ENCODE data around the gene TRNAU1AP.
"Not testable (repeated sequence)": the region's sequence is repeated elsewhere in the genome, so short reads cannot be mapped to it uniquely, and the experiment has no call there.

Gene TRNAU1AP

DNA sequence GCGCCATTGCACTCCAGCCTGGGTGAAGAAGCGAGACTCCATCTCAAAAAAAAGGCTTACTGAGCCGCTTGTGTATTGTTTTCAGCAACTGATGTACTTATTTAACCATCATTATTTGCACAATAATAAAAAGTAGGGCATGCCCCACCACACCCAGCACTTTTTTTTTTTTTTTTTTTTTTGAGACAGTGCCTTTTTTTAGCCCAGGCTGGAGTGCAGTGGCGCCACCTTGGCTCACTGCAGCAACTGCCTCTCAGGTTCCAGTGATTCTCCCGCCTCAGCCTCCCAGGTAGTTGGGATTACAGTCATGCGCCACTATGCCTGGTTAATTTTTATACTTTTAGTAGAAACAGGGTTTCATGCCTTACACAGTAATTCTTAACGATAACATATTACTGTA is 12.2 kb upstream of the TRNAU1AP start:
- H3K4me1 Mint-ChIP-seq: no peaks in the 10 kb centered on the region
- DNase-seq: no peak
- no peak overlapping the region for H3K27ac Mint-ChIP-seq
- H3K4me3 Mint-ChIP-seq: no peak overlapping the region
- ATAC-seq: no peak
- no peaks in the 10 kb centered on the region for H3K9me3 Mint-ChIP-seq
- H3K27me3 Mint-ChIP-seq: no peaks in the 10 kb centered on the region
- peaks cover 12% of the 10 kb centered on the region for H3K36me3 Mint-ChIP-seq (ENCODE audit: low read depth)

DNA sequence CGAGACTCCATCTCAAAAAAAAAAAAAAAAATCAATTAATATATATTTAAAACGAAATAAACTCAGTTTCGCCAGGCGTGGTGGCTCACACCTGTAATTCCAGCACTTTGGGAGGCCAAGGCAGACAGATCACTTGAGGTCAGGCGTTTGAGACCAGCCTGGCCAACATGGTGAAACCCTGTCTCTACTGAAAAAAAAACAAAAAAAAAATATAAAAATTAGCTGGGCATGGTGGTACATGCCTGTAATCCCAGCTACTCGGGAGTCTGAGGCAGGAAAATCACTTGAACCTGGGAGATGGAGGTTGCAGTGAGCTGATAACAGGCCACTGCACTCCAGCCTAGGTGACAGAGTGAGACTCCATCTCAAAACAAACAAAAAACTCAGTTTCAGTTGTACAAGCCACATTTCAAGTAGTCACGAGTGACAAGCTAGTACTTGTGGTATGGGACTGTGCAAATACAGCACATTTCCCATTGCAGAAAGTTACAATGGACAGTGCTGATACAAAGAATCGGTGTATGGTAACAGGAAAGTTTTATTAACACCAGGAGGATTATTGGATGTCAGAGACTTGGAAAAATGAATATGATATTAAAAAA is 11.4 kb upstream of the TRNAU1AP start:
- not testable (repeated sequence) for H3K27me3 Mint-ChIP-seq; H3K36me3 Mint-ChIP-seq (ENCODE audit: low read depth); H3K27ac Mint-ChIP-seq; DNase-seq; H3K4me3 Mint-ChIP-seq; H3K4me1 Mint-ChIP-seq; ATAC-seq; H3K9me3 Mint-ChIP-seq

DNA sequence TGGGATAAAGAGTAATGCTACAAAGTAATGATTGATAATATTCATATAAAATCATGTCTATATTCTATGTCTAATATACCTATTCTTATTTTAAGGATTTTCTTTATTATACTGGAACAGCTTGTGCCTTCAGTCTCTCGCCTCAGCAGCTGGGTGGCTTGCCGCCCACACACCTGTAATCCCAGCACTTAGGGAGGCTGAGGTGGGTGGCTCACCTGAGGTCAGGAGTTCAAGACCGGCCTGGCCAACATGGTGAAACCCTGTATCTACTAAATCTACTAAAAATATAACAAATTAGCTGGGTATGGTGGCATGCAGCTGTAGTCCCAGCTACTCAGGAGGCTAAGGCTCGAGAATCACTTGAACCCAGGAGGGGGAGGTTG is 7.6 kb upstream of the TRNAU1AP start:
- Mint-ChIP-seq H3K27ac (no peak overlapping the region), H3K4me1 (no peaks in the 10 kb centered on the region), H3K9me3 (no peaks in the 10 kb centered on the region), H3K4me3 (no peak overlapping the region), H3K36me3 (ENCODE audit: low read depth) (no peaks in the 10 kb centered on the region), H3K27me3 (no peaks in the 10 kb centered on the region)
- no peak for ATAC-seq
- DNase-seq: no peak

DNA sequence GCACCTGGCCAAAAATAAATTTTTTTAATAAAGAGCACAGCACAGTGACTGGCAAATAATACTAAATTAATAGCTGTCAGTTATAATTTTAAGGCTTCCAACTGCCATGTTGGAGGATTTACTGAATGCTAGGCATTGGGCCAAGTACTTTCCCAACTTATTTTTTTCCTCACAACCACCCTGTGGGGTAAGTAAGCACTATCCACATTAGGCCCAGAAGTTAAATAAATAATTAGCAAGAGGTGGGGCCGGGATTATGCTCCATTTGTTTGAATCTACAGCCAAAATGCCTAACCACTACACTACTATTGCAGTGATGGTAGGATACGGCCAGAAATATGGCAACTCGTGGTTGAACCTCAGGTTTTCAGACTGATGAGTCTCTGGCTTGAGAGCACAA is 4.6 kb upstream of the TRNAU1AP start:
- no peak for ATAC-seq
- Mint-ChIP-seq H3K36me3 (ENCODE audit: low read depth) (peaks cover 2% of the 10 kb centered on the region), H3K4me3 (no peak overlapping the region), H3K9me3 (no peaks in the 10 kb centered on the region), H3K27me3 (no peaks in the 10 kb centered on the region), H3K27ac (no peak overlapping the region), H3K4me1 (peaks cover 15% of the 10 kb centered on the region)
- no peak for DNase-seq

DNA sequence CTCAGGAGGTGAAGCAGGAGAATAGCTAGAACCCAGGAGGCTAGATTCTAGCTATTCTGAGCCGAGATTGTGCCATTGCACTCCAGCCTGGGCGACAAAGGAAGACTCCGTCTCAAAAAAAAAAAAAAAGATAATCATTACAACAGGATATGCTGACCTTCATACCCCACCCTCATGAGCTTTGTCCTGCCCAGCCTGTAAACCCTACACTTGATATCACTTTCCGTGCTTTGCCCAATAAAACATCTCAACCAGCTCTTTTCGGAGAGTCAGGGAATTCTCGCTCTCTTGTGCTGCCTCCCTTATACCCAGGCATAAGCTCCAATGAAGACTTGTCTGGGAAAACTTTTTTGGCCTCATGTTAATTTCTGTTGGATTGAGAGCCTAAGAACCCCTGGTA is 1.5 kb upstream of the TRNAU1AP start:
- DNase-seq (no peak), ATAC-seq (no peak)
- Mint-ChIP-seq H3K36me3 (ENCODE audit: low read depth) (peaks cover 15% of the 10 kb centered on the region), H3K9me3 (no peaks in the 10 kb centered on the region), H3K27me3 (no peaks in the 10 kb centered on the region), H3K4me1 (peaks cover 31% of the 10 kb centered on the region), H3K4me3 (no peak overlapping the region), H3K27ac (no peak overlapping the region)

DNA sequence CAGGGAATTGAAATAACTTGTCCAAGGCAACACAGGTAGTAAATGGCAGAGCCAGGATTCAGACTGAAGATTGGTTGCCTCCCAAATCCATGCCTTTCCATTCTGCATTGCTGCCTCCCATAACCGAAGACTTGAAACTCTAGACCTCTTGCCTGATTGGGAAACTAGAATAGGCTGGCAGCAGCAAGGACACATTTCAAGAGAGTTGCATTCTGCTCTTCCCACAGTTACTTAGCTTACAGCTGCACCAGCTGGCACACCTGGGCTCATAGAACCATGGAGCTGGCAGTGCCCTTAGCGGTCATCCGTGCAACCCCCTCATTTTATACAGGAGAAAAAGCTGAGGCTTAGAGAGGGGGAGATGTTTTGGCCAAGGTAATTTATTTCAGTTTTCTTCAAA is 8.0 kb downstream of the TRNAU1AP start:
- Mint-ChIP-seq H3K4me3 (no peak overlapping the region), H3K27ac (no peak overlapping the region), H3K27me3 (no peaks in the 10 kb centered on the region), H3K4me1 (no peaks in the 10 kb centered on the region), H3K9me3 (no peaks in the 10 kb centered on the region), H3K36me3 (ENCODE audit: low read depth) (peaks cover 34% of the 10 kb centered on the region)
- DNase-seq (no peak), ATAC-seq (no peak)

DNA sequence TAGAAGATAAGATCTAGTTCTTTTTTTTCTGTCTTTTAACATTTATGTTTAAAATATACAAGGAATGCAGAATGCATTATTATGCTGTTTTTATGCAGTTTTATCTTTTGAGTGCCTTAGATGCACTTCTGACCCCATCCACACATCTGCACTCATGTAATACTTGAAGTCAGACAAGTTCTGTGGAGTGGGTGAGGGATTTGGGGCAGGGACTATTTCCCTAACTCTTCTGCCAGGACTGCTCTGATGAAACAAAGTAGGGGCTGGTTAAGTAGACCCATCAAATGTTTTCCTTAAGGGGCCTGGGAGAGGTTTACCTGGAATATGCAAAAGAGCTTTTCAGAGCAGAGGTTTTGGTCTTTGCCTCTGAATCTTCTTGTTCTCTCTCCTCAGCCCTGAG is 11.4 kb downstream of the TRNAU1AP start:
- no peak for DNase-seq
- H3K9me3 Mint-ChIP-seq: no peaks in the 10 kb centered on the region
- no peaks in the 10 kb centered on the region for H3K4me1 Mint-ChIP-seq
- H3K4me3 Mint-ChIP-seq: no peak overlapping the region
- H3K27me3 Mint-ChIP-seq: no peaks in the 10 kb centered on the region
- peaks cover 43% of the 10 kb centered on the region for H3K36me3 Mint-ChIP-seq (ENCODE audit: low read depth)
- ATAC-seq: no peak
- H3K27ac Mint-ChIP-seq: no peak overlapping the region

DNA sequence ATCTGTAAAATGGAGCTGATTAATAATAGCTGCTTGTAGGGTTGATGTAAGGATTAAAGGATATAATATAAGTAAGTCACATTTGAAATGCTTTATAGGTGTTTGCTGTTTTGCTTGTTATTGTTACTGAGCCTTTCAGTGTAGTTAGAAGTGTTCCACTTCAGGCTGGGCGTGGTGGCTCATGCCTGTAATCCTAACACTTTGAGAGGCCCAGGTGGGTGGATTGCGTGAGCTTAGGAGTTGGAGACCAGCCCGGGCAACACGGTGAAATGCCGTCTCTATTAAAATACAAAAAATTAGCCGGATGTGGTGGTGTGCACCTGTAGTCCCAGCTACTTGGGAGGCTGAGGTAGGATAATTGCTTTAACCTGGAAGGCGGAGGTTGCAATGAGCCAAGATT is 12.2 kb downstream of the TRNAU1AP start:
- ATAC-seq: no peak
- H3K9me3 Mint-ChIP-seq: no peaks in the 10 kb centered on the region
- no peak for DNase-seq
- H3K4me1 Mint-ChIP-seq: no peaks in the 10 kb centered on the region
- peaks cover 39% of the 10 kb centered on the region for H3K36me3 Mint-ChIP-seq (ENCODE audit: low read depth)
- no peak overlapping the region for H3K27ac Mint-ChIP-seq
- no peaks in the 10 kb centered on the region for H3K27me3 Mint-ChIP-seq
- H3K4me3 Mint-ChIP-seq: no peak overlapping the region

DNA sequence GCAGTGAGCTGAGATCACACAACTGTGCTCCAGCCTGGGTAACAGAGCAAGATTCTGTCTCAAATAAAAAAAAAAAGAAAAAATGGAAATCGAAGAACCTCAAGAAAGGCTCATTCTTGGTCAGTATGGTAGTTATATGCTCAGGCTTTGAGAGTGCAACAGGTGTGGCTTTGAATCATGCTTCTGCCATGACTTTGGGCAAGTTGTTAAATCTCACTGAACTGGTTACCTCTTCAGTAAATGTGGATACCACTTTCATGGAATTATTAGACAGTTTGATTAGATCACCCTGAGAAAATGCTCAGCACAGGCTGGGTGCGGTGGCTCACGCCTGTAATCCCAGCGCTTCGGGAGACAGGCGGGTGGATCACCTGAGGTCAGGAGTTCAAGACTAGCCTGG is 12.8 kb downstream of the TRNAU1AP start:
- no peaks in the 10 kb centered on the region for H3K4me1 Mint-ChIP-seq
- H3K4me3 Mint-ChIP-seq: no peak overlapping the region
- peaks cover 34% of the 10 kb centered on the region for H3K36me3 Mint-ChIP-seq (ENCODE audit: low read depth)

DNA sequence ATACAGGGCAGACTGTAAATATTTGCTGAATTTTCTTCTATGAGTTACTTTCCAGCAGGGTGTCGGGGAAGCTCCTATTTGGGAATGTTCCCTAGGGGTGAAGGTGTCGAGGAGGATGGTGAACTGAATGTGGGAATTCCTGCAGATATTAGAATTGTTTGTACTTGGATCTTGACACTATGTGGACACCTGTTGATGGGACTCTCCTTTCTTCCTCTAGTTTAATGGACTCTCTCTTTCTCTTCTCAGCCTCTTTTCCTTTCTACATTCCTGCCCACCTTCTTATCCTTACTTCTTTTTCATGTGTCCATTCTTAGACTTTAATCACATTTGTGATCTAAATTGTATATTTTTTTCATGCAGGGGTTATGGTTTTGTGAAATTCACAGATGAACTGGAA is 14.0 kb downstream of the TRNAU1AP start:
- Mint-ChIP-seq H3K4me1 (no peaks in the 10 kb centered on the region), H3K27me3 (no peaks in the 10 kb centered on the region), H3K9me3 (no peaks in the 10 kb centered on the region), H3K36me3 (ENCODE audit: low read depth) (peaks cover 38% of the 10 kb centered on the region), H3K4me3 (no peak overlapping the region), H3K27ac (no peak overlapping the region)
- DNase-seq: no peak
- no peak for ATAC-seq

More for the DNA sequence above, 12.8 kb downstream of the TRNAU1AP start:
- Mint-ChIP-seq H3K9me3 (no peaks in the 10 kb centered on the region), H3K27me3 (no peaks in the 10 kb centered on the region), H3K27ac (no peak overlapping the region)
- ATAC-seq: no peak
- DNase-seq: no peak

DNA sequence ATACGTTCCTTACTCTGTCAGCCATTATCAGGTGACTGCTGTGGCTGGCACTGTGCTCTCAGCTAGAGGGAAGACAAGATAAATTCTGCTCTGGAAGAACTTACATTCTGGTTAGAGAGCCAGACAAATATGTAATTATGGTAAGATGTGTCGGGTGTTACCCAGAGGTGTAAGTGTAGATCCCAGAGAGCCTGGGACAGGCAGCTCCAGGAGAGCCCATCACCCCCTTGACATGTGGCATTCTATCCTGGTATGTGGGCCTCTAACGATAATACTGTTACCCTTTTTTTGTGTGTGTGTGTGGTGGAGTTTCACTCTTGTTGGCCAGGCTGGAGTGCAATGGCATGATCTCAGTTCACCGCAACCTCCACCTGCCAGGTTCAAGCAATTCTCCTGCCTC is 19.0 kb downstream of the TRNAU1AP start:
- Mint-ChIP-seq H3K9me3 (no peaks in the 10 kb centered on the region), H3K36me3 (ENCODE audit: low read depth) (peaks cover 23% of the 10 kb centered on the region), H3K4me1 (no peaks in the 10 kb centered on the region), H3K27ac (no peak overlapping the region), H3K4me3 (no peak overlapping the region), H3K27me3 (no peaks in the 10 kb centered on the region)
- DNase-seq: no peak
- no peak for ATAC-seq

DNA sequence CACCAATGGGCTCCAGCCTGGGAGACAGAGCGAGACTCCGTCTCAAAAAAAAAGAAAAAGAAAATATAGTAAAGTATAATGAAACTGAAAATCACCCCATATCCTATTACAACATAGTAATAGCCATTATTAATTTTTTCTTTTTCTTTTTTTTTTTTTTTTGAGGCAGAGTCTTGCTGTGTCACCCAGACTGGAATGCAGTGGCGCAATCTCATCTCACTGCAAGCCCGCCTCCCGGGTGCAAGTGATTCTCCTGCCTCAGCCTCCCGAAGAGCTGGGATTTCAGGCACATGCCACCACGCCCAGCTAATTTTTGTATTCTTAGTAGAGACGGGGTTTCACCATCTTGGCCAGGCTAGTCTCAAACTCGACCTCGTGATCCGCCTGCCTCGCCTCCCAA is 20.0 kb downstream of the TRNAU1AP start:
- not testable (repeated sequence) for ATAC-seq, DNase-seq
- peaks cover 26% of the 10 kb centered on the region for H3K36me3 Mint-ChIP-seq (ENCODE audit: low read depth)

DNA sequence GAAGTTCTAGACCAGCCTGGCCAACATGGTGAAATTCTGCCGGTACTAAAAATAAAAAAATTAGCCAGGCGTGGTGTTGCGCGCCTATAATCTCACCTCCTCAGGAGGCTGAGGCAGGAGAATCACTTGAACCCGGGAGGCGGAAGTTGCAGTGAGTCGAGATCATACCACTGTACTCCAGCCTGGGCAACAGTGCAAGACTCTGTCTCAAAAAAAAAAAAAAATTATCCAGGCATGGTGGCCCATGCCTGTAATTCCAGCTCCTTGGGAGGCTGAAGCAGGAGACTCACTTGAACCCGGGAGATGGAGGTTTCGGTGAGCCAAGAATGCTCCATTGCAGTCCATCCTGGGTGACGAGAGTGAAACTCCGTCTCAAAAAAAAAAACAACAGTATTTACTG is 20.7 kb downstream of the TRNAU1AP start:
- Mint-ChIP-seq H3K36me3 (ENCODE audit: low read depth) (peaks cover 26% of the 10 kb centered on the region), H3K27me3 (no peaks in the 10 kb centered on the region), H3K4me3 (no peak overlapping the region), H3K9me3 (no peaks in the 10 kb centered on the region), H3K27ac (no peak overlapping the region), H3K4me1 (peaks cover 2% of the 10 kb centered on the region)
- ATAC-seq (no peak), DNase-seq (no peak)

More for the DNA sequence above, 20.0 kb downstream of the TRNAU1AP start:
- not testable (repeated sequence) for H3K27ac Mint-ChIP-seq, H3K4me1 Mint-ChIP-seq, H3K4me3 Mint-ChIP-seq, H3K27me3 Mint-ChIP-seq, H3K9me3 Mint-ChIP-seq

DNA sequence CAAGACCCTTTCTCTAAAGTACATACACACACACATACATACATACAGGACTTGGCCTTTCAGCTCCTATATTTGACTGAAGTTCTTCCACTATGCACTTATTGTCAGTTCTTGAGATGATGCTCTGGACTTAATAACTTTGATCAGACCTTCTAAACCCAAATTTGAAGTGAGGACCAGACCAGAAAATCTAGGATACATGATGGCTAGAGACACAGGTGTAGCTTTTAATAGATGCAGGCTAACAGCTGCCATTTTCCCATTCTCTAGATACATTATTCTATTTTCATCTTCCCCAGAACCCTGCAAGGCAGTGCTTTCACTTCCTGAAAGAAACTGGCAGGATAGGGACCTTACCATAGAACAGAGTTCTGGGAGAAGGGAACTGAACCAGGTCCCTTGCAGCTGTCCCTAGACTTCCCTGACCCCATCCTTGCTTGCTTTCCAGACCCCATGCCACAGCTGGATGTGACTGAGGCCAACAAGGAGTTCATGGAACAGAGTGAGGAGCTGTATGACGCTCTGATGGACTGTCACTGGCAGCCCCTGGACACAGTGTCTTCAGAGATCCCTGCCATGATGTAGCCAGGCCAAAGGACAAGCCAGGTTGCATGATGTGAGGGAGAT is 24.3 kb downstream of the TRNAU1AP start:
- peak; percentile 32 for DNase-seq
- Mint-ChIP-seq H3K27me3 (peaks cover 2% of the 10 kb centered on the region), H3K27ac (peak overlapping the region; percentile 96), H3K9me3 (no peaks in the 10 kb centered on the region), H3K36me3 (ENCODE audit: low read depth) (peaks cover 51% of the 10 kb centered on the region), H3K4me3 (peak overlapping the region; percentile 59), H3K4me1 (peaks cover 24% of the 10 kb centered on the region)
- peak; percentile 12 for ATAC-seq

DNA sequence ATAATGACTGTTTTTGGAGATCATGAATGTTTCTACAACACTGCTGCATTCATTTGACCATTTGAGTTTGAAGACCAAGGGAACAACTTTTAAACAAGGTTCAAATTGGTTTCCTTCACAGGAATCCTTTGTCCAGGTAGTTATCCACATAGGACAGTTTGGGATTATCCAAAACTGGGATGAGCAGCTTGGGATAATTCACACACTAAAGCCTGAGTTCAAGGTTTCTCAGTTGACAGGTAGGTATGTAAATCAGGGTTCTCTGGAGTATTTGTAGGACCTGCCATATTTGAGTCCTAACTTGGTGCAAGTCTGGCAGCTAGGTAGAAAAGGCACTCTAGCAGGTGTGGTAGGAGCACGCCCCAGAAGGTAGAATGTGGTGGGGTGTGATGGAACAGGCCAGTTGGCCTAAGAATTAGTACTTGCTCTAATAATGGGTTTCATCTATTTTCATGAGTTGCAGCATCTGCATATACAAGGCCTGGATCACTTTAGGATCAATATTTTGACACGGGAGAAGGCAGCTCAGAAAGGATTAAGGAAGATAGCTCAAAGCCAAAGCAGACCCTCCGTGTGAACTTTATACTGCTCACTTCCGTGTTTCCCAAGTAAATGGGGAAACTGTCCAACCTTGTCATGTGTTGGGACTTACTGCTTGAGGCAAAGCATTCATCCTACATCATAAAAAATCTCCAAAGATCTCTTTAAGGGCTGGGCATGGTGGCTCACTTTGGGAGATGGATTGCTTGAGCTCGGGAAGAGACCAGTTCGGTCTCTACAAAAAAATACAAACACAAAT is 25.1 kb downstream of the TRNAU1AP start:
- Mint-ChIP-seq H3K4me1 (peaks cover 25% of the 10 kb centered on the region), H3K27ac (peak overlapping the region; percentile 96), H3K36me3 (ENCODE audit: low read depth) (peaks cover 51% of the 10 kb centered on the region), H3K9me3 (no peaks in the 10 kb centered on the region), H3K27me3 (peaks cover 2% of the 10 kb centered on the region), H3K4me3 (peak overlapping the region; percentile 59)
- ATAC-seq (no peak), DNase-seq (no peak)
